T-helper 22 cell (primary cell): Measurements from ENCODE around the gene WNK2.

Experiments
- DNase-seq: peaks from one replicate; pipeline ENCODE4 v3.0.0-alpha.2; 2020; ENCODE audit warnings: low read depth

WNK2 gene

DNA sequence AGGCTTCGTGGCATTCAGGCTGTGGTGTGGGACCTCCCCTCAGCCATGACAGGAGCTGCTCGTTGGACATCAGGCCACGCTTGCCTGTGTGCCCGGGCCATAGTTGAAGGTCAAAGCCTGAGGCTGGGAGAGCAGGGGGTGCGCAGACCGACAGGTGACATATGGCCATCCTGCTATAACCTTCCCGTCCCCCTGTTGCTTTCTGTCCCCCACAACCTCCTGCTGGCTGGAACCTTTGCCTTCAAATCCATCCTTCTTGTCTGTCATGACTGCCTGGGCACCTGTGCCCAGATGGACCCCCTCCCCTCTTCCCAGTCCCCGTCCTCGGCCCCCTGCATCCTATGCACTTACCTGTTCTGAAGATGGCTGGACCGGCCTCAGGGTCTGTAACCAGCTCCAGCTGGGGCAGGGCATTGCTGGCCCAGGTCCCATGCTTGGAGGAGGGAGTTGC is 83.2 kb downstream of the WNK2 start:
- DNase-seq: no peak

DNA sequence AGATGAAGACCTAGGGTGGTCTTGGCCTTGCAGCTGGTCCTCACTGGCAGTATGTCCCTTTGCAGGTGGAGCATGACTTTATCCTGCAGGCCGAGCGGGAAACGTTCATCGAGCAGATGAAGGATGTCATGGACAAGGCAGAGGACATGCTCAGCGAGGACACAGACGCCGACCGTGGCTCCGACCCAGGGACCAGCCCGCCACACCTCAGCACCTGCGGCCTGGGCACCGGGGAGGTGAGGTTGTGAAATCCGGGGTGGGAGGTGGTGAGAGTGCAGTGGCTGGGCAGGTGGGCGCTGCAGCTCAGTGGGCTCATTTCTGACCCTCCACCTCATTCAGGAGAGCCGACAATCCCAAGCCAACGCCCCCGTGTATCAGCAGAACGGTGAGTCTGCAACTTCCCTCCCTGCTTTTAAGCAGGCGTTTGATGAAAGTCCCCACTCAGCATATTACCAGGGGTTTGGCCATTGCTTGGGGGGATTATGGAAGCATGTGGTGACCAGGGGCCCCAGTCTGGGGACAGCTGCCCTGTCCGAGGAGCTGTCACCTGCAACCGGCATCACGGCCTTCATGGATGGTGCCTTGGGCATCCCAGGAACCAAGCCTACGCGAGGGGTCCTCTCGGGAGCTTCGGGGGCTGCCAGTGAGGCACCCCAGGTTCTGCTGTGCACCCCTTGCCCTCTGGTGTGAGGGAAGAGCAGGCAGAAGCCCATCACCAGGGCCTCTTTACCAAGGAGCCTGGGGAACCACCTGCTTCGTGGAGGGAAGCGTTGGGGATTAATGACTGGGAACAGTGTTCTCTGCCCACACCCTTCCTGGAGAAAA is 84.0 kb downstream of the WNK2 start:
- DNase-seq: no peak

DNA sequence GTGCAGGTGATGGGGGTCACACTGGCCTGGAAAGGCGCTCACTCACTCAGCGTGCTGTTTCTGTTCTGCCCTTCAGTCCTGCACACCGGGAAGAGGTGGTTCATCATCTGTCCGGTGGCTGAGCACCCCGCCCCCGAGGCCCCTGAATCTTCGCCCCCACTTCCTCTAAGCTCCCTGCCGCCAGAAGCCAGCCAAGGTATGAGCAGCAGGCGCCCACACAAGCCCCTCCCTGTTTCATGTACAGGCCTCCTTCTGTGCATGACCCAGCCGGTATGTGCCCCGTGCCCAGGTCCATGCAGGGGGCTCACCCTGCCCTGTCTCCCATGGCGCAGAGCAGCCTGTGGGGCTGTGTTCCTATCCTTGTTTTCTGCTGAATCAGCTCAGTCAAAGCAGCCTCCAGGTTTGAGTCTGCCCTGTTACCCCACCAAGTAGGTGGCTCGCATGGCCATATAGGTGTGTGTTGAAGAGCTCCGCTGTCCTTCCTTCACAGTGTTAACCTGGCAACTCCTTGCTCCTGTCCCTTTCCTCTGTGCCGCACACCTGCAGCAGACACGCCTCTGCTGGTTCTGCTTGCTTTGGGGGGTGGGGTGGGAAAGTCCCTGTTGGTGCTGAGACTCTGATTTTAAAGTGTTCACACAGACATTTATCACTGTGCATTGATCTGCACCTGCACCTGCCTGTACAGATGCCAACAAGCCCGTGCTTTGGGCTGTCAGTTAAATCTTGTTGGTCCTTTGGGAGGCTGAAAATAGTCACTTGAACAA is 84.8 kb downstream of the WNK2 start:
- DNase-seq: no peak

DNA sequence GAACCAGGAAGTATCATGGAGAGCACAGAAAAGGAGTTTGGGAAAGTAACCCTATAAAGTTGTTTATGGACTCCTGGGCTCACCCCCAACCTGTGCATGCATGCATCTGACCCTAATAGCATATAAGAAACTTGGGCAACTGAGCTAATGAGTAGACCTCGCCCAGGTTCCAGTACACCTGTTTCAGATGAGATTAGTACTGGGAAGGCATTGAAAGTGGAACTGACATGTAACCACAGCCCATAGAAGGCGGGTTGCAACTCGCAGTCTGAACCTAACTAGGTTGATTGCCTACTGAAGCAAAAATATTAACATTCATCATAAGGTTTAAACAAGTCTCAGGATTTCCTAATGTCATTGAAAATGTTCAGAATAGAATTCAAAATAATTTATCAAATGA is 87.0 kb downstream of the WNK2 start:
- DNase-seq: no peak

DNA sequence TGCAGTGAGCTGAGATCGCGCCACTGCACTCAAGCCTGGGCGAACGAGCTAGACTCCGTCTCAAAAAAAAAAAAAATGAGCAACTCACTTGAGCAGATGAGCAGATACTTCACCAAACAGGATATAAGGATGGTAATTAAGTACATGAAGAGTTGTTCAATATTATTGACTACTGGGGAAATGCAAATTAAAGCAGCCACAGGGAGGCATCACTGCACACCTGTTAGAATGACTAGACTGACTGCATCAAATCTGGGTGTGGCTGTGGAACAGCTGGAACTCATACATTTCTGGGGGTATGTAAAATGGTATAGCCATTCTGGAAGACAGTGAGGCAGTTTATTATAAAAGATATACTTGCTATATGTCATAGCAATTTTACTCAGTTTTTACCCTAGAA is 93.0 kb downstream of the WNK2 start:
- no peak for DNase-seq

DNA sequence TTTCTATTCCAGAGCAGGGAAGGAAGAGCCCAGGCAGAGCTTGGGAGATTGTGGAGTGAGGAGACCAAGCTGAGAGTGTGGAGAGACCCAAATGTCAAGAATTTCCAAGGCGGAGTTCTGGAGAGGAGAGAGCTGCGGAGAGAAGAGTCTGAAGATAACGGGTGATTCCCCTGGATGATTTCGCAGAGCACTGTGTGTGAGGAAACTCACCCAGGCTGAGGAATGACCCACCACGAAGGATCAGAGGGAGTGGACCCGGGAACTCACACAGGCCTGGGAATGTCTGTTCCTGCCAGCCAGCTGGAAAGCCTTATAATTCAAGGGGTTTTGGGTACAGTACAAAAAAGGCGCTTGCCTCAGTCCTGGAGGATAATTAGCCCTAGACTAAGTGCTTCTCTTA is 94.2 kb downstream of the WNK2 start:
- no peak for DNase-seq

DNA sequence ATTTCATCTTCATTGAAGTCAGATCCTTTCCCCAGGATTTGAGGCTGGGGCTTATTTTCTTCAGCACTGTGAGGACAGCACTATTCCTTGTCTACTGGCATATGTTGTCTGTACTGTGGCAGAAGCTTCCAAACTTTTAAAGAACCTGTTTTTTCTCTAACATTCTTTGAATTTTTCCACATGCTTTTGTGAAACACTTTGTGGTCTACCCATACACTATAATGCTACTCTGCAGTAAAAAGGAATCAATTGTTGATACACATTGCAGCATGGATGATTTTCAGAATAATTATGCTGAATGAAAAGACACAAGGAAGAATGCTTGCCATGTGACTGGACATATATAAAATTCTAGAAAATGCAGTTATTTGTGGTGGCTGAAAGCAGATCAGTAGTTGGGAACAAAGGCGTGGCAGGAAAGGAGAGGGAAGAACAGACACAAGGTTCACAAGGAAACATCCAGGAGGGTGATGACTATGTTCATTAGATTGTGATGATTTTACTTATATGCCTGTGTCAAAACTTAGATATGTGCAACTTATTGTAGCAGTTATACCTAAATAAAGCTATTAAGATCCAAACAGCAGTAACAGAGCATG is 96.8 kb downstream of the WNK2 start:
- no peak for DNase-seq

DNA sequence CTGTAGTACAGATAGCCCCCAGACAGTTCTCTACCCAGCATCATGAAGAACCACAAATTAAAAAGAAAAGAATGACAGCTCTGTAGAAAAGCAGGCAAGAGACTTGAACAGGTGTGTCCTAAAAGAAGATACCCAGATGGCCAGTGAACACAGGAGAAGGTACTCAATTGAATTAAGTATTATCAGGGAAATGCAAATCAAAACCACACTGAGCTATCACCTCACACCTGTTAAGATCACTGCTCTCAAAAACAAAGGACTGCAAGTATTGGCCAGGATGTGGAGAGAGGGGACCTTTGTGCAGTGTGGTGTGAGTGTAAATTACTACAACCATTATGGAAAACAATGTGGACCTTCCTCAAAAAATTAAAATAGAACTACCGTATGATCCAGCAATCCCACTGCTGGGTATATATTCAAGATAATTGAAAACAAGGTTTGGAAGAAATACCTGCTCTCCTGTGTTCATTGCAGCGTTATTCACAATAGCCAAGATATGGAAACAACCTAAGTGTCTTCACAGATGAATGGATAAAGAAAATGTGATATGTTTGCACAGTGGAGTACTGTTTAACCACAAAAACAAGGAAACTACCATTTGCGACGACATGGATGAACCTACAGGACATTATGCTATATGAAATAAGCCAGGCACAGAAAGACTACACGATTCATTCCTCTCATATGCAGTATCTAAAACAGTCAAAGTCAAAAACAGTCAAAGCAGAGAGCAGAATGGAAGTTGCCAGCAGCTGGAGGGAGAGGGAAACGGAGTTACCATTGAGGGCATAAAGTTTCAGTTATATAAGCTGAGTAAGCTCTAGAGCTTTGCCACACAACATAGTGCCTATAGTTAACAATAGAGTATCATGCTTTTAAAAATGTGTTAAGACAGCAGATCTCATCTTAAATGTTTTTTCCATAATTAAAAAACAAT is 102.6 kb downstream of the WNK2 start:
- no peak for DNase-seq

DNA sequence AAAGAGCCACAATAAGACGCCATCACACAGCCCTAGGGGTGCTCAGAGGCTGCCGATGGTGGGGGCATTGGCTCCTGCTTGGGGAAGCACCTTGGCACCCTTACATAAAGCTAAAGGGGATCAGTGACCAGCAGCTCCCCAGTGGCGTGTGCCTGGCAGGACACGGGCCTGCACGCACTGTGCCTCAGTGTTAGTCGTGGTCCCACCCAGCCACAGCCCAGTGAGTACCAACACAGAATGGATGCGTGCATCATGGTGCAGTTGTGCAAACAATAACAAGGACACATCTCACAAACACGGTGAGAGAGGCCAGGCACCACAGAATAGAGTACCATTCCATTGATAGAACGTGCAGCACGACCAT is 103.2 kb downstream of the WNK2 start:
- DNase-seq: no peak

DNA sequence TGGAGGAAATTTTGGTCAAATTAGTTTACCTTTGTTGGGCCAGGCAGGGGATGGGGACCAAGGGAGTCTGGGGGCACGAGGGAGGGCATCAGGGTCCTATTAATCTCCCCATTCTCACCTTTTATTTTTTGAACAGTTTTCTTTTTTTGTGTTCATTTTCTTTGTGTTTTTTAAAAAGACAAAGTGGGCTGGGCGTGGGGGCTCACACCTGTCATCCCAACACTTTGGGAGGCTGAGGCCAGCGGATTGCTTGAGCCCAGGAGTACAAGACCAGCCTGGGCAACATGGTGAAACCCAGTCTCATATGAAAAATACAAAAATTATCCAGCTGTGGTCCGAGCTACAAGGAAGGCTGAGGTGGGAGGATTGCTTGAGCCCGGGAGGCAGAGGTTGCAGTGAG is 103.7 kb downstream of the WNK2 start:
- no peak for DNase-seq

DNA sequence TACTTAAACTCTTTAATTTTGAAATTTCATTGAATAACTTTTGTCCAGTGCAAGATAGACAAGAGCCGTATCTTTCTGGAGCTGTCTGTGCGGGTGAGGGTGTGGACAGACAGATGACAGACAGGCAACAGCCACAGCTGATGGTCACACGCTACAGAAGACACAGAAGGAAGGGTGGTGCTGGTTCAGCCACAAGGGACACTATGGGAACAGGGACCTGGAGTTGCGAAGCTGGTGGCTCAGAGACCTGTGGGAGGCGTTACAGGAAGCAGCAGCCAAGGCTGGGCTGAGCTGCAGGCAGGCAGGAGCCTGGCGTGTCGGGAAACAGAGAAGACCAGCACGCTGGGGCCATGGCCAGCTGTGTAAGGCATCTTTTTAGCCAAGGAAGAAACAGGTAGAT is 104.4 kb downstream of the WNK2 start:
- DNase-seq: no peak

DNA sequence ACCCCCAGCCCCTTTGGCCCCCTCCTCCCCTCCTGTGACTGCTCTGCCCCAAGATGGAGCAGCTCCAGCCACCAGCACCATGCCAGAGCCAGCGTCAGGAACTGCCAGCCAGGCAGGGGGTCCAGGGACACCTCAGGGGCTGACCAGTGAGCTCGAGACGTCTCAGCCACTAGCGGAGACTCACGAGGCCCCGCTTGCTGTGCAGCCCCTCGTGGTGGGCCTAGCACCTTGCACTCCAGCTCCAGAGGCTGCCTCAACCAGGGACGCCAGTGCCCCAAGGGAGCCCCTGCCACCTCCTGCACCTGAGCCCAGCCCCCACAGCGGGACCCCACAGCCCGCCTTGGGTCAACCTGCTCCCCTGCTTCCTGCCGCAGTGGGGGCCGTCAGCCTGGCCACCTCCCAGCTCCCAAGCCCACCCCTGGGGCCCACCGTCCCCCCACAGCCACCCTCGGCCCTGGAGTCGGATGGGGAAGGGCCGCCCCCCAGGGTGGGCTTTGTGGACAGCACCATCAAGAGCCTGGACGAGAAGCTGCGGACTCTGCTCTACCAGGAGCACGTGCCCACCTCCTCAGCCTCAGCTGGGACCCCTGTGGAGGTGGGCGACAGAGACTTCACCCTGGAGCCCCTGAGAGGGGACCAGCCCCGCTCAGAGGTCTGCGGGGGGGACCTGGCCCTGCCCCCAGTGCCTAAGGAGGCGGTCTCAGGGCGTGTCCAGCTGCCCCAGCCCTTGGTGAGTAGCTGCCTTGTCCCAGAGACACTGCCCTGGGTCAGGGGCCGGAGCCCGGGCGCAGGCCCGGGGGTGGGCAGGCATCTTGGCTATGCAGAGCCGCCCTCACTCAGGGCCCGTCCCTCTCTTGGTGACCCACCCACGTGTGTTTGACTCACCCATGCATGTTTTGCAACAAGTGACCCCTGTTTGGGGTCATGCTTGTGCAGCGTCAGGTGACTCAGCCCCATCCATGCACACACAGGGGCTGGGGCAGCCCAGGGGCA is 105.2 kb downstream of the WNK2 start:
- no peak for DNase-seq

DNA sequence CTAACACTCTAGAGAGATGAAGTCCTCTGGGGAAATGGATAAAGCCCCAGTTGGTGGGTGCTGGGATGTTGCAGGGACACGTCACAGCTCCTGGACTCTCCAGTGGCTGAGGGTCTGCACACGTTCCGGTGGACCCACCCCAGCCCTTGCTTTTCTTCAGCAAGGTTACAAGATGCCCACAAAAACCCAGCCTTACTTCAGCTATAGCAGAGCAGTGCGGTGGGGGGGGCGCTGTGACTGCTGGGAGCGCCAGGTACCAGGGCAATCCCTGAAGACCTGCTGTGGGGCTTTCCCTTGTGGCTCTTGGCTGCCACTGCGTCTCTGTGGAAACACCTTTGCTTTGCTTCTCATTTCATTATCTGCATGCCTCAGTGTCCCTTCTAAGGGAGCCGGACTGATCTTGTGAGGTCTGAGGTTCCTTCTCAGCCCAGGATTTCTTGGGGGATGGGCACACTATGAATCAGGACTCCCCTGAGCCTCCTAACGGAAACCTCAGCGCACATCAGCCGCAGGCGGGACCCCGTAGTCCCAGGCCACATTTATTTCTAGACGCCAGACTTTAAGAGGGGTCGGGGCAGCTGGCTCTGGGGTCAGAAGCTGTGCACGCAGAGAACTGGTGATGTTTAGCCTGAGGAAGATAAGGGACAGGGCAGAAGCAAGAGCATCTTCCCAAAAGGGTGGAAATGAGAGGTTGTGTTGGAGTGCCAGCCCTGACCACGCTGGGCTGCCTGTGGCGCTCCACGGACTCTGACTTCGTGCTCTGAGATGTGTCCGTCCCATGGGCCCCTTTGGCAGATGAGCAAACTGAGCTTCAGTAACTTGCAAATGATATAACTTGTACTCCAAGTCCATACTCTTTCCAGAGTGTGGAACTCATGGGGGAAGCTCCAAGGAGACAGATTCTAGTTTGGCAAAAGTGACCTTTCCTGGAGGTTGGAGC is 106.8 kb downstream of the WNK2 start:
- DNase-seq: no peak

DNA sequence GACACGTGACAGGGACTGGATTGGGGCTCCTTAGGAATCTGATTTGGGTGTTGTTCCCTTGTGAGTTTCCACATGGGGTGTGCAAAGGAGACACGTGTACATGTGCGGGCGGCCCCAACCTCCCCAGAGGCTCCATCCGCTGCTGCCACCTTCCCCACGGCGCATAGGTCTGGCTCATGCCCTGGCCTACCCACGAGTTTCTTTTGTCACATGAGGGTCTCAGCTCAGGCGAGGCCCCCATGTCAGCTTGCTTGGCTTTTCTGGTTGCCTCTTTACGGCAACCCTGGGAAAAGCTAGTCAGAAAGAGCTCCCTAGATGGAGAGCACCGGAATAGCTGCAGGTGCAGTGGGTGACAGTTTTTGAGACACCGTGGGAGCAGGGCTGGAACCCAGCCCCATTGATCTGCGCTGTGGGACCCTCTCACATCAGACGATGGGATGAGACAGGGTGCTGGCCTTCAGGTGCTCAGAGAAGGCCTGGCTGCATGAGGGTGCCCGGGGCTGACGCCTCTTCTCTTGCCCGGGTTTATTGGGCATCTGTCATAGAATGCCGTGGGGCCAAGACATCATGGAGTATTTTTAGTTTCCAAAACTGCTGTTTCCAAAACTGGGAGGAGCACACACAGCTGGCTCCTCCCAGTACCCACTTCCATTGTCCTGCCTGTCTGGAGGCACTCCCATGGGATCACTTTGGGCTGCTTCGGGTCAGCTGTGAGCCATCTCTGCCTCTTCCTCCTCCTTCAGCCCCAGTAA is 107.8 kb downstream of the WNK2 start:
- no peak for DNase-seq

DNA sequence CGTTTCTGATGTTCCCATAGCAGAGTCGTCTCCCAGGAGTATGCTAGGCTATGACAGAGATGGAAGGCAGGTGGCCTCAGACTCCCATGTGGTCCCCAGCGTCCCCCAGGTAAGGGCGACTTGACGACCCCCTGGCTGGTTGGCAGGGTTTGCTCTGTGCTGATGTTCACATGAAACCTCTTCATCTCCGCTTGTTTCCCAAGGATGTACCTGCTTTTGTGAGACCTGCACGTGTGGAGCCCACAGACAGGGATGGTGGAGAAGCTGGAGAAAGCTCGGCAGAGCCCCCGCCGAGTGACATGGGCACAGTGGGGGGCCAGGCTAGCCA is 108.3 kb downstream of the WNK2 start:
- DNase-seq: no peak

DNA sequence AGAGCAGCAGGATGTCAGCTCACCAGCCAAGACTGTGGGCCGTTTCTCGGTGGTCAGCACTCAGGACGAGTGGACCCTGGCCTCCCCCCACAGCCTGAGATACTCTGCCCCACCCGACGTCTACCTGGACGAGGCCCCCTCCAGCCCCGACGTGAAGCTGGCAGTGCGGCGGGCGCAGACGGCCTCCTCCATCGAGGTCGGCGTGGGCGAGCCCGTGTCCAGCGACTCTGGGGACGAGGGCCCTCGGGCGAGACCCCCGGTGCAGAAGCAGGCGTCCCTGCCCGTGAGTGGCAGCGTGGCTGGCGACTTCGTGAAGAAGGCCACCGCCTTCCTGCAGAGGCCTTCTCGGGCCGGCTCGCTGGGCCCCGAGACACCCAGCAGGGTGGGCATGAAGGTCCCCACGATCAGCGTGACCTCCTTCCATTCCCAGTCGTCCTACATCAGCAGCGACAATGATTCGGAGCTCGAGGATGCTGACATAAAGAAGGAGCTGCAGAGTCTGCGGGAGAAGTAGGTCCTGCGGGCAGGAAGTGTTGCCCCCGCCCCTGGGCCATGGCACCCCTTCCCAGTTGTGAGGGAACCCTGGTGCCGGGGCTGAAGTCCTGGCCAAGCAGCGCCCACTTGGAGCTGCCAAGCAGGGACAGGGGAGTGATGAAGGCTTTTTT is 108.9 kb downstream of the WNK2 start:
- DNase-seq: no peak

DNA sequence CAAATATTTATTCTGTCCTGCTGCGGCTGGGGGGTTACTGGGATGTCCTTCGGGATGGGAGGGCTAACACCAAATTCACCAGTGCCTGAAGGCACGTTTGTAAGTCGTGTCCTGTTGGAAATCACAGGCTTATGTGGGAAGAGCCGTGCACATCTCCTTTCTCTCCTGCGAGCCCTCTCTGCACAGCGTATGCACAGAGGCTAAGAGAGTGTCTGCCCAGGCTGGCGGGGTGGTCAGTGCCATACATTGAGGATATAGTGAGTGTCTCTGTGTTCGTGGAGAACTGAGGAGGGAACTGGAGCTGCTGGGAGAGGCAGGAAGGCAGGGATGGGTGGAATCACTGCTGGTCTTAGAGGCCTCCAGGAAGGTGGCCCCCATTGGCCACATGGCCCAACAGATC is 110.1 kb downstream of the WNK2 start:
- no peak for DNase-seq

DNA sequence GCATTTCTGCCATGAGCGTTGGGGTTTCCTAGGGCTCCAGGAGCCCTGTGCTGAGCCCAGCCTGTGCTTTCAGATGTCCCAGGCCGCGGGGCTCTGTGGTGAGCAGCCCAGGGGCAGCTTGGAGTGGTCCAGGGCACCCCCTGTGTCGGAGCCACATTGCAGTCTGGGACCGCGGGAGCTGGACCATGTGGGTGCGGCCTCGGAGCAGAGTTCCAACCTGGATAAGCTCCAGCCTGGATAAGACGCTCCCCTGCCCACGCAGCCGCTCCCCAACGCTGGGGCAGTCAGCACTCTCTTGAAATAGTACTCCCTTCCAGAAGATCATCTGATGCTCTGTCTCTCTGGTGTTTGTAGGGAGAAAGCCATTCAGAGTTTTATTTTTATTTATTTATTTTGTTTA is 111.1 kb downstream of the WNK2 start:
- no peak for DNase-seq
